PC-3 (cell line): ENCODE data around the gene CMTM6.
"Not testable (repeated sequence)": the region's sequence is repeated elsewhere in the genome, so short reads cannot be mapped to it uniquely, and the experiment has no call there.

ENCODE experiments used
- CTCF ChIP-seq: fragments of 300-600 bp; sonication (generic); conservative IDR thresholded peaks from 2 replicates; pipeline ENCODE4 v1.5.1; 2017; ENCODE audit warnings: antibody characterized with exemption, low read depth, mild to moderate bottlenecking, low read length
- EZH2 ChIP-seq: fragments of 300-600 bp; sonication (generic); IDR thresholded peaks from one replicate; pipeline ENCODE4 v1.6.1; 2017; ENCODE audit warnings: antibody characterized with exemption, mild to moderate bottlenecking, low read length; ENCODE audit not compliant: unreplicated experiment
- EZH2phosphoT487 ChIP-seq: fragments of 300-600 bp; sonication (generic); IDR thresholded peaks from 2 replicates; pipeline ENCODE4 v1.6.1; 2018; ENCODE audit warnings: mild to moderate bottlenecking, antibody characterized with exemption, low read length, borderline replicate concordance

DNA sequence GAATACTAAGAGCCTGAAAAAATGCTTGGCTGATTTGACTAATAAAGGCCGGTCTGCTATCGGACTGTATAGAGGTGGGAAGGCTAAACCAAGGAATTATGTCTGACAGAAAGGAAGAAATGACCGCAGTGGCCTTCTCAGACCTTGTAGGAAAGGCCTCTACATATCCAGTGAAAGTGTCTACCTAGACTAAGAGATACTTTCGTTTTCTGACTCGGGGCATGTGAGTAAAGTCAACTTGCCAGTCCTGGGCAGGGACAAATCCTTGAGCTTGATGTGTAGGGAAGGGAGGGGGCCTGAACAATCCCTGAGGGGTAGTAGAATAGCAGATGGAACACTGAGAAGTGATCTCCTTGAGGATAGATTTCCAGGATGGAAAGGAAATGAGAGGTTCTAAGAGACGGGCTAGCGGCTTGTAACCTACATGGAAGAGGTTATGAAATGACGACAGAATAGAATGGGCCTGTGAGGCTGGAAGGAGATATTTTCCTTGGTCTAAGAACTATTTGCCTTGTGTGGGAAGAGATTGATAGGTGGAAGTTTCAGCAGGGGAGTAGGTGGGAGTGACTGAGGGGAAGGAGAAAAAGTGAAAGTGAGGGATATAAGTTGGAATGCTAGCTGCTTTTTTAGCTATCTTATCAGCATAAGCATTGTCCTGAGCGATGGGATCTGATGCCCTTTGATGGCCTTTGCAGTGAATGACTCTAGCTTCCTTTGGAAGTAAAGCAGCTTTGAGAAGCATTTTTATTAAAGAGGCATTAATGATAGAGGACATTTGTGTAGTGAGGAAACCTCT, 40.3 kb downstream of the CMTM6 start:
- TF ChIP-seq CTCF, EZH2phosphoT487, EZH2: not testable (repeated sequence)
